ENCODE measurements around the gene GSTA5.
"Not testable (repeated sequence)": the region's sequence is repeated elsewhere in the genome, so short reads cannot be mapped to it uniquely, and the experiment has no call there.

GSTA5 gene

GRCh38 chr6:52840763-52841585, at the start of gene GSTA5:
Gene GSTA5, minus strand, starts transcription at chr6:52840813.
- DNase-seq (ENCODE audit: low read depth), result no peak

- no peak for DNase-seq (ENCODE audit: low read depth)
These were observed 49.4 kb upstream of the GSTA5 start for GRCh38 chr6:52890018-52890417.

- DNase-seq (ENCODE audit: low read depth), result no peak
These were observed 47.4 kb upstream of the GSTA5 start for GRCh38 chr6:52887910-52888524.

GRCh38 chr6:52881996-52882841, 41.6 kb upstream of the GSTA5 start:
- DNase-seq (ENCODE audit: low read depth), result peak; percentile 41

GRCh38 chr6:52881662-52881995, 41.0 kb upstream of the GSTA5 start:
- DNase-seq (ENCODE audit: low read depth), result no peak

- DNase-seq (ENCODE audit: low read depth), result no peak
These were observed 37.2 kb upstream of the GSTA5 start for GRCh38 chr6:52877786-52878185.

- peak; percentile 69 for DNase-seq (ENCODE audit: low read depth)
These were observed 36.6 kb upstream of the GSTA5 start for GRCh38 chr6:52877168-52877567.

- DNase-seq (ENCODE audit: low read depth), result no peak
These were observed 35.6 kb upstream of the GSTA5 start for GRCh38 chr6:52876056-52876787.

GRCh38 chr6:52872031-52872430, 31.4 kb upstream of the GSTA5 start:
- no peak for DNase-seq (ENCODE audit: low read depth)

- DNase-seq (ENCODE audit: low read depth), result no peak
These were observed 31.0 kb upstream of the GSTA5 start for GRCh38 chr6:52871621-52872020.

- not testable (repeated sequence) for DNase-seq (ENCODE audit: low read depth)
These were observed 29.9 kb upstream of the GSTA5 start for GRCh38 chr6:52870335-52871091.

- not testable (repeated sequence) for DNase-seq (ENCODE audit: low read depth)
These were observed 28.3 kb upstream of the GSTA5 start for GRCh38 chr6:52868899-52869298.

- no peak for DNase-seq (ENCODE audit: low read depth)
These were observed 27.6 kb upstream of the GSTA5 start for GRCh38 chr6:52868240-52868639.

GRCh38 chr6:52861151-52861550, 20.5 kb upstream of the GSTA5 start:
- DNase-seq (ENCODE audit: low read depth), result not testable (repeated sequence)

GRCh38 chr6:52858416-52858815, 17.8 kb upstream of the GSTA5 start:
- DNase-seq (ENCODE audit: low read depth), result no peak

- not testable (repeated sequence) for DNase-seq (ENCODE audit: low read depth)
These were observed 15.5 kb upstream of the GSTA5 start for GRCh38 chr6:52856137-52856536.

- no peak for DNase-seq (ENCODE audit: low read depth)
These were observed 8.5 kb upstream of the GSTA5 start for GRCh38 chr6:52849137-52849536.

- no peak for DNase-seq (ENCODE audit: low read depth)
These were observed 5.4 kb upstream of the GSTA5 start for GRCh38 chr6:52846002-52846401.

- no peak for DNase-seq (ENCODE audit: low read depth)
These were observed 3.0 kb upstream of the GSTA5 start for GRCh38 chr6:52843605-52844004.

- DNase-seq (ENCODE audit: low read depth), result peak; percentile 28
These were observed 1.2 kb downstream of the GSTA5 start for GRCh38 chr6:52839124-52840055.

Measured in stromal cell of bone marrow (primary cell).